Measurements from ENCODE around the gene LRRC56. TPM values are rescaled to one million over a fixed set of nuclear protein-coding genes. Genes with fewer than 3 reads are reported as not detected.
A peak's percentile ranks its signal among the peaks of the same experiment; 100 is the strongest.

LRRC56 gene
- polyA plus RNA-seq, 1 donor (not counting 4 experiments of a cell fraction or from before 2014, with no cell fraction given): 0.28 TPM

DNA sequence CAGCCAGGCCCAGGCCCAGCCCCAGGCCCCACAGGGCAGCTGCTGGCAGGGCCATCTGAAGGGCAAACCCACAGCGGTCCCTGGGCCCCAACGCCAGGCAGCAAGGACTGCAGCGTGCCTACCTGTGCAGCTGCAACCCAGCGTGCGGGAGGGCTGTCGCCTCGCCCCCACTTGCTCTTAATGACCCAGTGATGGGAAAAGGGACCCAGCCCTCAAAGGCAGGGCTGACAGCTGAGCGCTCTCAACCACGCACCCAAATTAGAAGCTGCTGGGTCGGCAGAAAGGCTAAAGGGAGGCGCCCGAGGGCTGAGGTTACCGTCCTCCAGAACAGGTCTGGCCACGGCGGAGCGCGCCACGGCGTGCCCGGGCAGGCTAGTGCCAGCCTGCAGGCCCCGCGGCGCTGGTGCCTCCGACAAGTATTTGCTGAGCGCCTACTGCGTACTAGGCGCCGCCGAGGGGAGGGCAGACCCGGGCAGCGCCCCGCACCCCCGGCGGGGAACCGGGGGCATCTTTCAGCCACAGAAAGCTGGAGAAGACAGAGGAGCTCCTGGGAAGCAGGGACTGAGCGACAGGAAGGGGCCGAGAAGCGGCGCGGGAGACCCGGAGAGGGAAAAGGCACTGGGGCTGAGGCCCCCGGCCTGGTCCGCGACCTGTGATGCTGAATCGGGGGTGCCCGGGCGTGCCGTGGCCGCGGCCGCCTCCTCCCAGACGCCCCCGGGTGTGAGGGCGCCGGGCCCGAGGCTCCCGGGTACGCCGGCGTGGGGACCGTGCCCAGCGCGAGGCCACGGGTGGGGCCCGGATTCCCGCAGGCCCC is 2.7 kb upstream of the LRRC56 start:
- FAIRE-seq (peak; percentile 81), DNase-seq (ENCODE audit: low read depth, low spot score) (peak; percentile 61)
- Histone ChIP-seq H3K9me3 (ENCODE audit: control insufficient read depth, low read depth, low read length) (no peaks in the 10 kb centered on the region), H3K9ac (ENCODE audit: control insufficient read depth, extremely low read depth, insufficient read depth, low read length) (peak overlapping the region; percentile 90), H3K9me1 (ENCODE audit: control insufficient read depth, extremely low read depth, insufficient read depth, low read length) (no peaks in the 10 kb centered on the region), H3K27me3 (ENCODE audit: control insufficient read depth, extremely low read depth, insufficient read depth, low read length) (peaks cover 6% of the 10 kb centered on the region), H3K4me3 (ENCODE audit: control insufficient read depth in 2 of 3, extremely low read depth in 1 of 3, insufficient read depth in 2 of 3, low read depth in 1 of 3, low read length in 3 of 3) (peak overlapping the region; percentile 74 to 96 (median 83)), H3K4me1 (ENCODE audit: control insufficient read depth, extremely low read depth, insufficient read depth, low read length) (peaks cover 23% of the 10 kb centered on the region), H2AFZ (ENCODE audit: control insufficient read depth, low read length) (no peak overlapping the region), H4K20me1 (ENCODE audit: control insufficient read depth, extremely low read depth, insufficient read depth, low read length) (peaks cover 22% of the 10 kb centered on the region), H3K36me3 (ENCODE audit: control insufficient read depth in 2 of 2, extremely low read depth in 1 of 2, insufficient read depth in 2 of 2, low read length in 2 of 2) (peaks cover 17 to 27% of the 10 kb centered on the region in 2 experiments), H3K27ac (ENCODE audit: control insufficient read depth, insufficient read depth, low read length) (peak overlapping the region; percentile 82), H3K79me2 (ENCODE audit: control insufficient read depth, insufficient read depth, low read length) (peaks cover 31% of the 10 kb centered on the region), H3K4me2 (ENCODE audit: control insufficient read depth, extremely low read depth, insufficient read depth, low read depth, low read length) (peak overlapping the region; percentile 59)
- dilution Hi-C loops (cut with MboI; ENCODE audit: extremely low pct_ligation_motif_present, low sequenced_read_pairs): no loop called here
- TF ChIP-seq, protein P1, sequence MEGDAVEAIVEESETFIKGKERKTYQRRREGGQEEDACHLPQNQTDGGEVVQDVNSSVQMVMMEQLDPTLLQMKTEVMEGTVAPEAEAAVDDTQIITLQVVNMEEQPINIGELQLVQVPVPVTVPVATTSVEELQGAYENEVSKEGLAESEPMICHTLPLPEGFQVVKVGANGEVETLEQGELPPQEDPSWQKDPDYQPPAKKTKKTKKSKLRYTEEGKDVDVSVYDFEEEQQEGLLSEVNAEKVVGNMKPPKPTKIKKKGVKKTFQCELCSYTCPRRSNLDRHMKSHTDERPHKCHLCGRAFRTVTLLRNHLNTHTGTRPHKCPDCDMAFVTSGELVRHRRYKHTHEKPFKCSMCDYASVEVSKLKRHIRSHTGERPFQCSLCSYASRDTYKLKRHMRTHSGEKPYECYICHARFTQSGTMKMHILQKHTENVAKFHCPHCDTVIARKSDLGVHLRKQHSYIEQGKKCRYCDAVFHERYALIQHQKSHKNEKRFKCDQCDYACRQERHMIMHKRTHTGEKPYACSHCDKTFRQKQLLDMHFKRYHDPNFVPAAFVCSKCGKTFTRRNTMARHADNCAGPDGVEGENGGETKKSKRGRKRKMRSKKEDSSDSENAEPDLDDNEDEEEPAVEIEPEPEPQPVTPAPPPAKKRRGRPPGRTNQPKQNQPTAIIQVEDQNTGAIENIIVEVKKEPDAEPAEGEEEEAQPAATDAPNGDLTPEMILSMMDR (optimal IDR thresholded peaks at IDR 0.05 in 1 of 3, IDR thresholded peaks at IDR 0.05 in 1 of 3, conservative IDR thresholded peaks at IDR 0.05 in 1 of 3; ENCODE audit: extremely low read depth in 1 of 3, insufficient read depth in 2 of 3, low read length in 3 of 3): peak in 1 of 3 experiments; percentile 29
- TF ChIP-seq EZH2 (IDR thresholded peaks at IDR 0.05; ENCODE audit: low read length): no peak

DNA sequence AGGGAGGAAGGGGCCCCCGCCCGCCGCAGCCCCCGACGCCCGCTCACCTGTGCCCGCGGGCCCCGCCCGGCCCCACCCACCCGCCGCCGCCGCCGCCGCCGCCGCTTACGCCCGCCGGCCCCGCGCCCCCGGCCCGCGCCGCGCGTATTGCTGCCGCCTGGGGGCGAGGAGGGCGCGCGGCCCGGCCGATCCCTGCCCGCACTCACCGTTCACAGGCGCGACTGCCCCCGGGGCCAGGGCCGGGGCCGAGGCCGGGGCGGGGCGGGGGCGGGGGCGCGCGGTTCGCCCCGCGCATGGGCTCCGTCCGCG is 2.2 kb upstream of the LRRC56 start:
- Histone ChIP-seq H3K9ac (ENCODE audit: control insufficient read depth, extremely low read depth, insufficient read depth, low read length) (peak overlapping the region; percentile 90), H3K27me3 (ENCODE audit: control insufficient read depth, extremely low read depth, insufficient read depth, low read length) (peaks cover 6% of the 10 kb centered on the region), H3K36me3 (ENCODE audit: control insufficient read depth in 2 of 2, extremely low read depth in 1 of 2, insufficient read depth in 2 of 2, low read length in 2 of 2) (peaks cover 17 to 27% of the 10 kb centered on the region in 2 experiments), H4K20me1 (ENCODE audit: control insufficient read depth, extremely low read depth, insufficient read depth, low read length) (peaks cover 22% of the 10 kb centered on the region), H3K4me2 (ENCODE audit: control insufficient read depth, extremely low read depth, insufficient read depth, low read depth, low read length) (no peak overlapping the region), H2AFZ (ENCODE audit: control insufficient read depth, low read length) (no peak overlapping the region), H3K27ac (ENCODE audit: control insufficient read depth, insufficient read depth, low read length) (peak overlapping the region; percentile 82), H3K79me2 (ENCODE audit: control insufficient read depth, insufficient read depth, low read length) (peaks cover 31% of the 10 kb centered on the region), H3K4me3 (ENCODE audit: control insufficient read depth in 2 of 3, extremely low read depth in 1 of 3, insufficient read depth in 2 of 3, low read depth in 1 of 3, low read length in 3 of 3) (peak overlapping the region in 2 of 3 experiments; percentile 83 to 96), H3K4me1 (ENCODE audit: control insufficient read depth, extremely low read depth, insufficient read depth, low read length) (peaks cover 23% of the 10 kb centered on the region), H3K9me3 (ENCODE audit: control insufficient read depth, low read depth, low read length) (no peaks in the 10 kb centered on the region), H3K9me1 (ENCODE audit: control insufficient read depth, extremely low read depth, insufficient read depth, low read length) (no peaks in the 10 kb centered on the region)
- FAIRE-seq (no peak), DNase-seq (ENCODE audit: low read depth, low spot score) (no peak)
- dilution Hi-C loops (cut with MboI; ENCODE audit: extremely low pct_ligation_motif_present, low sequenced_read_pairs): no loop called here
- no peak for TF ChIP-seq EZH2 (IDR thresholded peaks at IDR 0.05; ENCODE audit: low read length)
- TF ChIP-seq, protein P1 (optimal IDR thresholded peaks at IDR 0.05 in 1 of 3, IDR thresholded peaks at IDR 0.05 in 1 of 3, conservative IDR thresholded peaks at IDR 0.05 in 1 of 3; ENCODE audit: extremely low read depth in 1 of 3, insufficient read depth in 2 of 3, low read length in 3 of 3): no peak
